ENCODE data around the gene COX19.
"Not testable (repeated sequence)": the region's sequence is repeated elsewhere in the genome, so short reads cannot be mapped to it uniquely, and the experiment has no call there.

COX19 gene

GRCh38 chr7:945147-945555 is 30.2 kb downstream of the COX19 start:
- no peak for DNase-seq (ENCODE audit: low read depth)
- TF ChIP-seq, protein P1, sequence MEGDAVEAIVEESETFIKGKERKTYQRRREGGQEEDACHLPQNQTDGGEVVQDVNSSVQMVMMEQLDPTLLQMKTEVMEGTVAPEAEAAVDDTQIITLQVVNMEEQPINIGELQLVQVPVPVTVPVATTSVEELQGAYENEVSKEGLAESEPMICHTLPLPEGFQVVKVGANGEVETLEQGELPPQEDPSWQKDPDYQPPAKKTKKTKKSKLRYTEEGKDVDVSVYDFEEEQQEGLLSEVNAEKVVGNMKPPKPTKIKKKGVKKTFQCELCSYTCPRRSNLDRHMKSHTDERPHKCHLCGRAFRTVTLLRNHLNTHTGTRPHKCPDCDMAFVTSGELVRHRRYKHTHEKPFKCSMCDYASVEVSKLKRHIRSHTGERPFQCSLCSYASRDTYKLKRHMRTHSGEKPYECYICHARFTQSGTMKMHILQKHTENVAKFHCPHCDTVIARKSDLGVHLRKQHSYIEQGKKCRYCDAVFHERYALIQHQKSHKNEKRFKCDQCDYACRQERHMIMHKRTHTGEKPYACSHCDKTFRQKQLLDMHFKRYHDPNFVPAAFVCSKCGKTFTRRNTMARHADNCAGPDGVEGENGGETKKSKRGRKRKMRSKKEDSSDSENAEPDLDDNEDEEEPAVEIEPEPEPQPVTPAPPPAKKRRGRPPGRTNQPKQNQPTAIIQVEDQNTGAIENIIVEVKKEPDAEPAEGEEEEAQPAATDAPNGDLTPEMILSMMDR (IDR thresholded peaks at IDR 0.05; ENCODE audit: control insufficient read depth, insufficient read depth, low read depth, low read length, missing control alignments): no peak
- H3K4me3 ChIP-seq (ENCODE audit: control insufficient read depth, low read depth, low read length): no peak overlapping the region

- H3K4me3 ChIP-seq (ENCODE audit: control insufficient read depth, low read depth, low read length): no peak overlapping the region
- no peak for DNase-seq (ENCODE audit: low read depth)
- TF ChIP-seq, protein P1 (IDR thresholded peaks at IDR 0.05; ENCODE audit: control insufficient read depth, insufficient read depth, low read depth, low read length, missing control alignments): no peak
These were observed 30.6 kb downstream of the COX19 start for GRCh38 chr7:944744-945143.

DNA sequence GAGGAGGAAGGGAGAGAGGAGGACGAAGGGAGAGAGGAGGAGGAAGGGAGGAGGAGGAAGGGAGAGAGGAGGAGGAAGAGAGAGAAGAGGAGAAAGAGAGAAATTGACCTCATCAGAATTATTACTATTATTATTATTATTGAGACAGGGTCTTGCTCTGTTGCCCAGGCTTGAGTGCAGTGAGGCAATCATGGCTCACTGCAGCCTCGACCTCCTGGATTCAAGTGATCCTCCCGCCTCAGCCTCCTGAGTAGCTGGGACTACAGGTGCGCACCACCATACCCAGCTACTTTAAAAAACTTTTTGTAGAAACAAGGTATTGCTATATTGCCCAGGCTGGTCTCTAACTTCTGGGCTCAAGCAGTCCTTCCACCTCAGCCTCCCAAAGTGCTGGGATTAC is 31.6 kb downstream of the COX19 start:
- DNase-seq (ENCODE audit: low read depth); H3K4me3 ChIP-seq (ENCODE audit: control insufficient read depth, low read depth, low read length): not testable (repeated sequence)

DNA sequence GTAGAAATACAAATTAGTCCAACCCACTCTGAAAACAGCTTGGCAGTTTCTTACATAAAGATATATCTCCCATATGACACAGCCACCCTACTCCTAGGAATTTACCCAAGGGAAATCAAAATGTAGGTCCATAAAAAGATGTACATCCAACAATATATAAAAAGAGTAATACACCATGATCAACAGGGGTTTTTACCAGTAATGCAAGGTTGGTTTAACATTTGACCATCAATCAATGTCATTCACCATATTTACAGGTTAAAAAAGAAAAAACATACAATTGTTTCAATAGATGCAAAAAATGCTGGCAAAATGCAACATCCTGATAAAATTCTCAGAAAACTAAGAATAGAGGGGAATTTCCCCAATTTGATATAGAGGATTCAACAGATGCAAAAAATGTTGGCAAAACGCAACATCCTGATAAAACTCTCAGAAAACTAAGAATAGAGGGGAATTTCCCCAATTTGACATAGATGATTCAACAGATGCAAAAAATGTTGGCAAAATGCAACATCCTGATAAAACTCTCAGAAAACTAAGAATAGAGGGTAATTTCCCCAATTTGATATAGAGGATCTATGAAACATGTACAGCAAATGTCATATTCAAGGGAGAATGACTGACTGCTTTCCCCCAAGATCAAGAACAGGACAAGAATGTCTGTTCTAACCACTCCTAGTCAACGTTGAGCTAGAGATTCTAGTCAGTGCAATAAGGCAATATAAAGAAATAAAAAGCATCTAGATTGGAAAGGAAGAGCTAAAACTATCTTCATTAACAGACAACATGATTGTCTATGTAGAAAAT is 34.5 kb downstream of the COX19 start:
- no peak for DNase-seq (ENCODE audit: low read depth)
- H3K4me3 ChIP-seq (ENCODE audit: control insufficient read depth, low read depth, low read length): no peak overlapping the region
- TF ChIP-seq, protein P1 (IDR thresholded peaks at IDR 0.05; ENCODE audit: control insufficient read depth, insufficient read depth, low read depth, low read length, missing control alignments): no peak

DNA sequence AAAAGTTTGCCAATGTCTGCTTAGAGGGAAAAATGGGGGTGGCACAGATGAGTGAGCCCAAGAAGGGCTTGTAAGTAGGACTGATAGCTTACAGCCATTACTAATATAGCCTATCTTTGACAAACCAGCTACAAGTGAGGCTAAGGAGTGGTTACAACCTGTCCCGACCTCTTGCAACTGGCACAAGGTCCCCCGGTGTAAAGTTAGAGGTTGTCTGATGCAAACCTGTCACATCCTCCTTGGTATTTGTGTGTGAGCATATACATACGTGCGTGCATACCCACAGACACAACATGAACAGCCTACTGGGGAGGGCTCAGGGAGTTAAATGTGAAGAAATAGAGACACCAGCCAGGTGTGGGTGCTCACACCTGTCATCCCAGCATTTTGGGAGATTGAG is 35.5 kb downstream of the COX19 start:
- H3K4me3 ChIP-seq (ENCODE audit: control insufficient read depth, low read depth, low read length): no peak overlapping the region
- TF ChIP-seq, protein P1 (IDR thresholded peaks at IDR 0.05; ENCODE audit: control insufficient read depth, insufficient read depth, low read depth, low read length, missing control alignments): no peak
- DNase-seq (ENCODE audit: low read depth): no peak

- no peak overlapping the region for H3K4me3 ChIP-seq (ENCODE audit: control insufficient read depth, low read depth, low read length)
- TF ChIP-seq, protein P1 (IDR thresholded peaks at IDR 0.05; ENCODE audit: control insufficient read depth, insufficient read depth, low read depth, low read length, missing control alignments): no peak
- no peak for DNase-seq (ENCODE audit: low read depth)
These were observed 36.7 kb downstream of the COX19 start for GRCh38 chr7:938546-939185.

GRCh38 chr7:937856-938484 is 37.4 kb downstream of the COX19 start:
- DNase-seq (ENCODE audit: low read depth): no peak
- TF ChIP-seq, protein P1 (IDR thresholded peaks at IDR 0.05; ENCODE audit: control insufficient read depth, insufficient read depth, low read depth, low read length, missing control alignments): no peak
- H3K4me3 ChIP-seq (ENCODE audit: control insufficient read depth, low read depth, low read length): no peak overlapping the region

All from AG09309 (cell line).